AG09309 (cell line): ENCODE measurements around the gene SLC35G1.

Source experiments
- DNase-seq: peaks from one replicate; pipeline ENCODE4 v3.0.0-alpha.2; 2010; ENCODE audit warnings: low read depth
- H3K4me3 ChIP-seq: 2 replicates; pipeline ENCODE4 v1.5.1; 2011; ENCODE audit warnings: mild to moderate bottlenecking, low read depth, low read length, moderate library complexity; ENCODE audit not compliant: control insufficient read depth
- TF ChIP-seq, protein P1 (sequence below): IDR thresholded peaks from 2 replicates; pipeline ENCODE4 v1.5.1; 2011; ENCODE audit warnings: mild to moderate bottlenecking, low read depth, low read length, inconsistent platforms; ENCODE audit not compliant: insufficient read depth, control insufficient read depth; ENCODE audit errors: missing control alignments

The SLC35G1 gene

DNA sequence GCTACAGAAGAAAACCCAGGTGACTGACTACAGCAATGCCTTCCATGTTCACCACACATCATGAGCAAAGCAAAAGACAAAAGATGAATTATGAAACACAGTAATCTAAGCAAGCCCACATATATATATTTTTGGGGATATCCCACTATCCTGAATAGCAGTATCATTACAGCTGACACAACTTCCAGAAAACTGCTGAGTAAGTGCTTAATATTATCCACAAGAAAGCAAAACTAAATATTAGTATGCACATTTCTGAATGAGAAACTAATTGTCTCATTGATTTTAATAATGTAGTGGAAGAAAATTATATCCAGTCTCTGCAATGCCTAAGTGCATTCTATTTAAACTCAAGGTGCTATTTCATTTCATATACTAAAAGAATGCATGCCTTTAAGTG lies 14.5 kb upstream of the SLC35G1 start:
- TF ChIP-seq, protein P1, sequence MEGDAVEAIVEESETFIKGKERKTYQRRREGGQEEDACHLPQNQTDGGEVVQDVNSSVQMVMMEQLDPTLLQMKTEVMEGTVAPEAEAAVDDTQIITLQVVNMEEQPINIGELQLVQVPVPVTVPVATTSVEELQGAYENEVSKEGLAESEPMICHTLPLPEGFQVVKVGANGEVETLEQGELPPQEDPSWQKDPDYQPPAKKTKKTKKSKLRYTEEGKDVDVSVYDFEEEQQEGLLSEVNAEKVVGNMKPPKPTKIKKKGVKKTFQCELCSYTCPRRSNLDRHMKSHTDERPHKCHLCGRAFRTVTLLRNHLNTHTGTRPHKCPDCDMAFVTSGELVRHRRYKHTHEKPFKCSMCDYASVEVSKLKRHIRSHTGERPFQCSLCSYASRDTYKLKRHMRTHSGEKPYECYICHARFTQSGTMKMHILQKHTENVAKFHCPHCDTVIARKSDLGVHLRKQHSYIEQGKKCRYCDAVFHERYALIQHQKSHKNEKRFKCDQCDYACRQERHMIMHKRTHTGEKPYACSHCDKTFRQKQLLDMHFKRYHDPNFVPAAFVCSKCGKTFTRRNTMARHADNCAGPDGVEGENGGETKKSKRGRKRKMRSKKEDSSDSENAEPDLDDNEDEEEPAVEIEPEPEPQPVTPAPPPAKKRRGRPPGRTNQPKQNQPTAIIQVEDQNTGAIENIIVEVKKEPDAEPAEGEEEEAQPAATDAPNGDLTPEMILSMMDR: no peak
- no peak overlapping the region for H3K4me3 ChIP-seq
- no peak for DNase-seq

GRCh38 chr10:93894516-93895378 lies 969 bp downstream of the SLC35G1 start:
- TF ChIP-seq, protein P1: no peak
- H3K4me3 ChIP-seq: peak overlapping the region; percentile 80
- DNase-seq: no peak

- DNase-seq: no peak
- TF ChIP-seq, protein P1: no peak
- no peak overlapping the region for H3K4me3 ChIP-seq
Observed at GRCh38 chr10:93897070-93897780, 3.4 kb downstream of the SLC35G1 start.

DNA sequence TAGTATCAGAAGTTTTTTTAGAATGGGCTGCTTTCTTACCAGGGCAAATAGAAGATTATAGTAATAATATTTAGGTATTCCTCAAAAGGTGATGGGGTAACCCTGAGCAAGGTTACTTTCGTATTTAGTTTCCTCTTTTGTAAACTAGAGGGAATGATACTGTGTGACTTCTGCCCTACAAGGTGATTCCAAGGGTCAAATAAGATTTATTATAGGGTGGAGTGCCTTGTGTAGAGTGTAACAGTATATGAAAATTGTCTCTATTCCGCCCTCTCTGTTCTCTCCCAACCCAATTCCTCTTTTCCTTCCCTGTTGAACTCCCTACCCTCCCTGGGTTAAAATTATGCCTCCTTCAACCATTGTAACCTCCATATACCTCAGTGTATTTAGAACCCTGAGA lies 5.3 kb downstream of the SLC35G1 start:
- TF ChIP-seq, protein P1: no peak
- H3K4me3 ChIP-seq: no peak overlapping the region
- DNase-seq: no peak

- DNase-seq: no peak
- TF ChIP-seq, protein P1: no peak
Observed at GRCh38 chr10:93903051-93903450, 9.3 kb downstream of the SLC35G1 start.

GRCh38 chr10:93904901-93905300 lies 11.1 kb downstream of the SLC35G1 start:
- H3K4me3 ChIP-seq: no peak overlapping the region
- TF ChIP-seq, protein P1: no peak
- DNase-seq: no peak

More at GRCh38 chr10:93903051-93903450, 9.3 kb downstream of the SLC35G1 start:
- no peak overlapping the region for H3K4me3 ChIP-seq
